ENCODE results near the gene GIPC2. TPM values are rescaled to one million over a fixed set of nuclear protein-coding genes. Genes with fewer than 3 reads are reported as not detected.

GIPC2 gene
- total and polyA plus RNA-seq, 9 donors, result 1.8 to 5.7 (median 3.0) TPM

DNA sequence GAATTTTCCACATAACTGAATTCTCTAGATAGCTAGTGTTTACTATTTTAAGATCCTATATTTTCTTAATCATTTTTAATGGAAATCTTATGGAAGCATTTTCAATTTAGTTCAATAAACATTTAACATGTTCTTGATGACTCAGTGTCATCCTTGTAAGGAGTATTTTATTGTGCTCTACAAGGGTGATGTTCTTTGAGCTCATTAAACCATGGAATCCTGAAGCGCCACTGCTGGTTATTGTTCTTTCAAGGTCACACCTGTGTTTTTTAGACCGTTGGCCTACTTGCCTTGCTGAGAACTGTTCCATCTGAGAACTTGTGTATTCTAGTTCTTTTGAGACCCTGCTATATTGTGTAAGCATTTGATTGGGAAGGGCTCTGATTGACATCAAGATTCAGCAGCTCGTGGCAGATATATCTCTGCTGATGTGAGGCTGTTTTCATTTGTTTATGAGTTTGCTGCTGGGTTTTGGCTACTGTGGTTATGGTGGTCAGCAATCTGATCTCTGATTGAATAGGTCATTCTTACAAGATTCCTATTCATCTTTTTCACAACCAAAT is 132.0 kb downstream of the GIPC2 start:
- WGBS, 3 donors, result 50 to 61% (median 53%) methylated on average over 3 of the region's 3 CpGs
- TF ChIP-seq POLR2A (IDR thresholded peaks at IDR 0.05) (no peak), EP300 (IDR thresholded peaks at IDR 0.05) (no peak)
- TF ChIP-seq, protein P1, sequence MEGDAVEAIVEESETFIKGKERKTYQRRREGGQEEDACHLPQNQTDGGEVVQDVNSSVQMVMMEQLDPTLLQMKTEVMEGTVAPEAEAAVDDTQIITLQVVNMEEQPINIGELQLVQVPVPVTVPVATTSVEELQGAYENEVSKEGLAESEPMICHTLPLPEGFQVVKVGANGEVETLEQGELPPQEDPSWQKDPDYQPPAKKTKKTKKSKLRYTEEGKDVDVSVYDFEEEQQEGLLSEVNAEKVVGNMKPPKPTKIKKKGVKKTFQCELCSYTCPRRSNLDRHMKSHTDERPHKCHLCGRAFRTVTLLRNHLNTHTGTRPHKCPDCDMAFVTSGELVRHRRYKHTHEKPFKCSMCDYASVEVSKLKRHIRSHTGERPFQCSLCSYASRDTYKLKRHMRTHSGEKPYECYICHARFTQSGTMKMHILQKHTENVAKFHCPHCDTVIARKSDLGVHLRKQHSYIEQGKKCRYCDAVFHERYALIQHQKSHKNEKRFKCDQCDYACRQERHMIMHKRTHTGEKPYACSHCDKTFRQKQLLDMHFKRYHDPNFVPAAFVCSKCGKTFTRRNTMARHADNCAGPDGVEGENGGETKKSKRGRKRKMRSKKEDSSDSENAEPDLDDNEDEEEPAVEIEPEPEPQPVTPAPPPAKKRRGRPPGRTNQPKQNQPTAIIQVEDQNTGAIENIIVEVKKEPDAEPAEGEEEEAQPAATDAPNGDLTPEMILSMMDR (IDR thresholded peaks at IDR 0.05), result no peak
- no peak for DNase-seq
- intact Hi-C loops (cut with DNase I), result no loop called here
- Histone ChIP-seq H3K36me3 (no peaks in the 10 kb centered on the region), H3K27me3 (no peaks in the 10 kb centered on the region), H3K9me3 (no peaks in the 10 kb centered on the region), H3K4me1 (ENCODE audit: insufficient read depth) (no peaks in the 10 kb centered on the region), H3K4me3 (no peak overlapping the region), H3K27ac (no peak overlapping the region)

DNA sequence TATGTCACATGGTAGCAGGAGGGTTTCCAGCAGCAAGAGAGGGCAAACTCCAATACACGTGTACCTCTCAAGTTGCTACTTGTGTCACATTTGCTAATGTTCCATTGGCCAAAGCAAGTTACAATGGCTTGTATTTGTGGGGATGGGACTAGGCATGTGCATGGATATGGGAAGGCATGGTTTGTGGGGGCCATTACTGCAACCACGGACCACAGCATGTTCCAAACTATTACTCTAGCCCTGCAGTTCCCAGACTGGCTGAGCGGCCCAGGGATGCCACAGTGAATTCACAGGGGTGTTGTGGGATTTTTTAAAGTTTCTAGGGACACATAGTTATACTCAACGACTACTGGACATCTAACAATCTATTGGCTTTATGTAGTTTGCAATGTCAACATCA is 133.1 kb downstream of the GIPC2 start:
- no peaks in the 10 kb centered on the region for H3K27me3 ChIP-seq
- no peaks in the 10 kb centered on the region for H3K36me3 ChIP-seq
- H3K4me3 ChIP-seq, result no peak overlapping the region
- no peak overlapping the region for H3K27ac ChIP-seq
- no peaks in the 10 kb centered on the region for H3K4me1 ChIP-seq (ENCODE audit: insufficient read depth)
- 87% methylated on average over 4 of the region's 4 CpGs for WGBS, 3 donors
- no peak for DNase-seq
- intact Hi-C loops (cut with DNase I), result no loop called here
- TF ChIP-seq EP300 (IDR thresholded peaks at IDR 0.05), result no peak
- TF ChIP-seq, protein P1 (IDR thresholded peaks at IDR 0.05), result no peak
- no peak for TF ChIP-seq POLR2A (IDR thresholded peaks at IDR 0.05)
- H3K9me3 ChIP-seq, result no peaks in the 10 kb centered on the region

DNA sequence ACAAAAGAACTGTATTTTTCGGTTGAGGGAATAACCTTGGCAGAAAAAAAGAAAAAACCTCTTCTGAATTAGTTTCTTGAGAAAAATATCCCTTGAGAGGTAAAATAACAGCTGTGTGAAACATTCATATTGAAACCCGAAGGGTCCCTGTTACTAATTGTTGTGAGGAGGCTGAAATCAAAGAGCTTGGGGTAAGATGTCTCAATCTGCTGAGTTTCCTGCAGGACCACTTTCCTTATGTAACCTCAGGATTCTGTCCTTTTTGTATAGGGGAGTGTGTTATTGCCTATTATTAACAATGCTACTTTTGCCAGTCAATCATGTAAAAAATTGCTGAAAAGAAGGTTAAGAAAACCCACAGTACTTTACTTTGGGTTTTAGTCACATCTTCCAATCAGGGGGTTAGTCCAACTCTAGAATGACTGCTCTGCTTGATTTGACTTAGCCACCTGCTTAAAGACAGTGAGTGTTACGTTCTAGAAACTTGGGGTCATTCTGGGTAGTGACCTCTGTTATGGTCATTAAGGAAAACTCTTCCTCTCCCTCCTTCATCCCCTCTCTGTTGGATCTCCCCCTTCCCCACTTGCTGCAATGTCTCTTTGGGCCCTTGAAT is 138.8 kb downstream of the GIPC2 start:
- no peaks in the 10 kb centered on the region for H3K4me1 ChIP-seq (ENCODE audit: insufficient read depth)
- TF ChIP-seq, protein P1 (IDR thresholded peaks at IDR 0.05), result no peak
- no peak for TF ChIP-seq POLR2A (IDR thresholded peaks at IDR 0.05)
- TF ChIP-seq EP300 (IDR thresholded peaks at IDR 0.05), result no peak
- no peak overlapping the region for H3K27ac ChIP-seq
- 55 to 70% (median 60%) methylated on average over 3 of the region's 3 CpGs for WGBS, 3 donors
- no peaks in the 10 kb centered on the region for H3K27me3 ChIP-seq
- no peaks in the 10 kb centered on the region for H3K36me3 ChIP-seq
- intact Hi-C loops (cut with DNase I), result no loop called here
- DNase-seq, result no peak
- H3K9me3 ChIP-seq, result no peaks in the 10 kb centered on the region
- no peak overlapping the region for H3K4me3 ChIP-seq

Small RNAs within 50 kb of the gene (small RNA-seq; reads per million reads assigned to genes)
- gene AC103591.3 (not detected), gene RNA5SP22 (not detected), gene RNU6-1102P (not detected)

Other genes with a start within 250 kb of the GIPC2 start
- gene NEXN, start 157.3 kb upstream of the GIPC2 start, total RNA-seq, result 10 to 100 TPM in 3 of 7 donors, 1 to 10 TPM in 4; 2.4 to 21.5 (median 8.7) TPM
- 10 to 100 TPM; 13.3 to 66.2 TPM for gene NEXN, start 157.3 kb upstream of the GIPC2 start, polyA plus RNA-seq
- 100 to 1,000 TPM in 5 of 7 donors, 10 to 100 TPM in 2; 95.6 to 169 (median 149) TPM for gene FUBP1, start 66.9 kb upstream of the GIPC2 start, total RNA-seq
- 100 to 1,000 TPM in 1 of 2 donors, 10 to 100 TPM in 1; 78.8 to 106 TPM for gene FUBP1, start 66.9 kb upstream of the GIPC2 start, polyA plus RNA-seq
- gene DNAJB4, start 41.0 kb upstream of the GIPC2 start, total RNA-seq, result 10 to 100 TPM; 20.2 to 48.6 (median 23.8) TPM
- 10 to 100 TPM; 18.7 to 33.9 TPM for gene DNAJB4, start 41.0 kb upstream of the GIPC2 start, polyA plus RNA-seq